Peyer's patch (tissue), 4 donors: ENCODE results near the gene RPS3. TPM values are rescaled to one million over a fixed set of nuclear protein-coding genes. Genes with fewer than 3 reads are reported as not detected.

Experiments
- DNase-seq, 3 donors: peaks; one replicate each; pipeline ENCODE4 v3.0.0-alpha.2; 2017 to 2019
- H3K27ac ChIP-seq, 4 donors: fragments of 200-600 bp; sonication (generic); one replicate each; pipeline ENCODE4 v1.5.1; 2016 to 2019
- H3K27me3 ChIP-seq, 2 donors: fragments of 200-600 bp; sonication (generic); one replicate each; pipeline ENCODE4 v1.5.1; 2019
- H3K36me3 ChIP-seq, 3 donors: fragments of 200-600 bp; sonication (generic); one replicate each; pipeline ENCODE4 v1.5.1; 2016 to 2019
- H3K4me1 ChIP-seq, 4 donors: fragments of 200-600 bp; sonication (generic); one replicate each; pipeline ENCODE4 v1.5.1; 2016 to 2019
- H3K4me3 ChIP-seq, 4 donors: fragments of 200-600 bp; sonication (generic); 1 replicate in 3 of 4; 2 replicates in 1 of 4; pipeline ENCODE4 v1.5.1; 2016 to 2019; ENCODE audit warnings: mild to moderate bottlenecking in 1 of 4
- H3K9me3 ChIP-seq, 4 donors: fragments of 200-600 bp; sonication (generic); one replicate each; pipeline ENCODE4 v1.5.1; 2016 to 2019; ENCODE audit warnings: mild to moderate bottlenecking in 1 of 4
- CTCF ChIP-seq, 6 experiments: fragments of 450-650 bp in 4 of 6; fragments of 200-600 bp in 2 of 6; sonication (generic) in 1 of 6; IDR thresholded peaks; one replicate each; pipeline ENCODE4 v1.5.1; 2017 to 2019; ENCODE audit warnings: antibody characterized with exemption in 6 of 6, mild to moderate bottlenecking in 3 of 6, moderate library complexity in 1 of 6
- POLR2A ChIP-seq, 2 donors: fragments of 450-650 bp; IDR thresholded peaks; one replicate each; pipeline ENCODE4 v1.5.1; 2017; ENCODE audit warnings: antibody characterized with exemption in 2 of 2, mild to moderate bottlenecking in 2 of 2, moderate library complexity in 2 of 2
- total RNA-seq, 4 donors: library from RNA; depleted of rRNA; stranded (reverse); fragments of >200 nt; gene quantifications; one replicate each; pipeline ENCODE4 v1.1.0, GENCODE V29; 2016

Gene RPS3
- total RNA-seq, 4 donors from 2014 or later = 505 to 1,121 (median 614) TPM

GRCh38 chr11:75428989-75429640 is 29.8 kb downstream of the RPS3 start:
- H3K27ac ChIP-seq = no peak overlapping the region
- H3K36me3 ChIP-seq = no peaks in the 10 kb centered on the region
- peak in 1 of 3 donors; percentile 11 for DNase-seq
- peaks cover 0 to 8% of the 10 kb centered on the region in 2 donors for H3K27me3 ChIP-seq
- no peak for TF ChIP-seq CTCF (IDR thresholded peaks at IDR 0.05)
- no peak for TF ChIP-seq POLR2A (IDR thresholded peaks at IDR 0.05)
- H3K9me3 ChIP-seq = peaks cover 0 to 6% (median 0%) of the 10 kb centered on the region in 4 donors
- H3K4me3 ChIP-seq = no peak overlapping the region
- H3K4me1 ChIP-seq = peaks cover 0 to 13% (median 9%) of the 10 kb centered on the region in 4 donors

GRCh38 chr11:75429641-75429901 is 30.3 kb downstream of the RPS3 start:
- Histone ChIP-seq H3K27ac (peak overlapping the region in 1 of 4 donors; percentile 30), H3K36me3 (no peaks in the 10 kb centered on the region), H3K4me3 (peak overlapping the region in 3 of 4 donors; percentile 46 to 59 (median 51)), H3K27me3 (peaks cover 0 to 8% of the 10 kb centered on the region in 2 donors), H3K4me1 (peaks cover 0 to 13% (median 9%) of the 10 kb centered on the region in 4 donors), H3K9me3 (peaks cover 0 to 6% (median 0%) of the 10 kb centered on the region in 4 donors)
- TF ChIP-seq POLR2A (IDR thresholded peaks at IDR 0.05) (no peak), CTCF (IDR thresholded peaks at IDR 0.05) (no peak)
- DNase-seq = no peak

GRCh38 chr11:75429902-75430713 is 30.8 kb downstream of the RPS3 start:
- Histone ChIP-seq H3K36me3 (no peaks in the 10 kb centered on the region), H3K27me3 (peaks cover 0 to 8% of the 10 kb centered on the region in 2 donors), H3K4me3 (peak overlapping the region; percentile 17 to 59 (median 48)), H3K9me3 (peaks cover 0 to 6% (median 0%) of the 10 kb centered on the region in 4 donors), H3K27ac (peak overlapping the region in 2 of 4 donors; percentile 10 to 30), H3K4me1 (peaks cover 0 to 13% (median 9%) of the 10 kb centered on the region in 4 donors)
- peak in 2 of 3 donors; percentile 73 to 83 for DNase-seq
- TF ChIP-seq POLR2A (IDR thresholded peaks at IDR 0.05) (no peak), CTCF (IDR thresholded peaks at IDR 0.05) (peak in 2 of 6 experiments; percentile 13 to 28)

- peak overlapping the region in 1 of 4 donors; percentile 10 for H3K27ac ChIP-seq
- H3K9me3 ChIP-seq = peaks cover 0 to 6% (median 0%) of the 10 kb centered on the region in 4 donors
- TF ChIP-seq POLR2A (IDR thresholded peaks at IDR 0.05) (no peak), CTCF (IDR thresholded peaks at IDR 0.05) (no peak)
- peak overlapping the region; percentile 17 to 59 (median 48) for H3K4me3 ChIP-seq
- peaks cover 0 to 13% (median 9%) of the 10 kb centered on the region in 4 donors for H3K4me1 ChIP-seq
- H3K27me3 ChIP-seq = peaks cover 0 to 8% of the 10 kb centered on the region in 2 donors
- no peaks in the 10 kb centered on the region for H3K36me3 ChIP-seq
- DNase-seq = peak in 1 of 3 donors; percentile 37
Observed at GRCh38 chr11:75430714-75431532, 31.6 kb downstream of the RPS3 start.
